ENCODE results near the gene LARP4B.

The LARP4B gene

GRCh38 chr10:963655-964054, 32.1 kb upstream of the LARP4B start:
- TF ChIP-seq EZH2phosphoT487 (IDR thresholded peaks at IDR 0.05; ENCODE audit: borderline replicate concordance, low read length) (no peak), CTCF (IDR thresholded peaks at IDR 0.05; ENCODE audit: low read depth, low read length, poor library complexity, severe bottlenecking) (no peak)

GRCh38 chr10:963186-963585, 31.7 kb upstream of the LARP4B start:
- Histone ChIP-seq H3K27ac (ENCODE audit: low read depth, low read length) (no peak overlapping the region), H3K36me3 (ENCODE audit: control insufficient read depth, low read length) (no peaks in the 10 kb centered on the region), H3K27me3 (ENCODE audit: control insufficient read depth, low read length) (no peaks in the 10 kb centered on the region; the same call in 1 of the 2 replicates), H3K4me2 (ENCODE audit: low read length) (no peak overlapping the region), H3K4me1 (ENCODE audit: control insufficient read depth, low read length) (peaks cover 3% of the 10 kb centered on the region), H4K20me1 (ENCODE audit: control insufficient read depth, insufficient read depth, low read depth, low read length) (no peaks in the 10 kb centered on the region), H3K9me3 (ENCODE audit: control insufficient read depth, insufficient read depth, low read length) (no peaks in the 10 kb centered on the region), H3K79me2 (ENCODE audit: control insufficient read depth, low read length) (no peaks in the 10 kb centered on the region), H3K9me2 (replicated peaks; ENCODE audit: control insufficient read depth, low read length) (no peaks in the 10 kb centered on the region), H3F3A (ENCODE audit: control insufficient read depth, insufficient read depth) (no peaks in the 10 kb centered on the region), H3K4me3 (ENCODE audit: low read length) (no peak overlapping the region)
- TF ChIP-seq CTCF (IDR thresholded peaks at IDR 0.05; ENCODE audit: low read depth, low read length, poor library complexity, severe bottlenecking) (no peak), EZH2phosphoT487 (IDR thresholded peaks at IDR 0.05; ENCODE audit: borderline replicate concordance, low read length) (no peak)

More at GRCh38 chr10:963655-964054, 32.1 kb upstream of the LARP4B start:
- no peaks in the 10 kb centered on the region for H3K79me2 ChIP-seq (ENCODE audit: control insufficient read depth, low read length)
- no peaks in the 10 kb centered on the region for H4K20me1 ChIP-seq (ENCODE audit: control insufficient read depth, insufficient read depth, low read depth, low read length)
- H3K27me3 ChIP-seq (ENCODE audit: control insufficient read depth, low read length), result peaks cover 4% of the 10 kb centered on the region
- H3K9me2 ChIP-seq (replicated peaks; ENCODE audit: control insufficient read depth, low read length), result no peaks in the 10 kb centered on the region
- H3K4me1 ChIP-seq (ENCODE audit: control insufficient read depth, low read length), result no peaks in the 10 kb centered on the region
- H3F3A ChIP-seq (ENCODE audit: control insufficient read depth, insufficient read depth), result no peaks in the 10 kb centered on the region
- H3K4me2 ChIP-seq (ENCODE audit: low read length), result no peak overlapping the region
- H3K36me3 ChIP-seq (ENCODE audit: control insufficient read depth, low read length), result no peaks in the 10 kb centered on the region
- no peaks in the 10 kb centered on the region for H3K9me3 ChIP-seq (ENCODE audit: control insufficient read depth, insufficient read depth, low read length)
- no peak overlapping the region for H3K27ac ChIP-seq (ENCODE audit: low read depth, low read length)
- no peak overlapping the region for H3K4me3 ChIP-seq (ENCODE audit: low read length)

GRCh38 chr10:962342-962741, 30.8 kb upstream of the LARP4B start:
- Histone ChIP-seq H3F3A (ENCODE audit: control insufficient read depth, insufficient read depth) (no peaks in the 10 kb centered on the region; the same call in 1 of the 2 replicates), H3K27ac (ENCODE audit: low read depth, low read length) (no peak overlapping the region), H3K4me3 (ENCODE audit: low read length) (no peak overlapping the region), H3K4me1 (ENCODE audit: control insufficient read depth, low read length) (peaks cover 6% of the 10 kb centered on the region), H3K36me3 (ENCODE audit: control insufficient read depth, low read length) (no peaks in the 10 kb centered on the region), H3K79me2 (ENCODE audit: control insufficient read depth, low read length) (no peaks in the 10 kb centered on the region), H3K27me3 (ENCODE audit: control insufficient read depth, low read length) (no peaks in the 10 kb centered on the region), H3K4me2 (ENCODE audit: low read length) (no peak overlapping the region), H3K9me3 (ENCODE audit: control insufficient read depth, insufficient read depth, low read length) (no peaks in the 10 kb centered on the region), H4K20me1 (ENCODE audit: control insufficient read depth, insufficient read depth, low read depth, low read length) (no peaks in the 10 kb centered on the region), H3K9me2 (replicated peaks; ENCODE audit: control insufficient read depth, low read length) (no peaks in the 10 kb centered on the region)
- TF ChIP-seq EZH2phosphoT487 (IDR thresholded peaks at IDR 0.05; ENCODE audit: borderline replicate concordance, low read length), result no peak
- TF ChIP-seq CTCF (IDR thresholded peaks at IDR 0.05; ENCODE audit: low read depth, low read length, poor library complexity, severe bottlenecking), result no peak

All from DOHH2 (cell line).